LHCN-M2 (cell line): ENCODE measurements around the gene BIN2. TPM values are rescaled to one million over a fixed set of nuclear protein-coding genes. Genes with fewer than 3 reads are reported as not detected.
"Not testable (repeated sequence)": the region's sequence is repeated elsewhere in the genome, so short reads cannot be mapped to it uniquely, and the experiment has no call there.

Experiments
- DNase-seq: peaks from one replicate; pipeline ENCODE4 v3.0.0-alpha.2; 2012; ENCODE audit warnings: low read depth
- total RNA-seq: library from RNA; depleted of rRNA; stranded (reverse); fragments of >200 nt; gene quantifications from 2 replicates; pipeline ENCODE4 v1.2.3, GENCODE V29; 2014; rRNA removed

BIN2 gene
- total RNA-seq, 1 experiment from 2014 or later = not detected

GRCh38 chr12:51259600-51259999 lies 64.4 kb downstream of the BIN2 start:
- DNase-seq = not testable (repeated sequence)

- no peak for DNase-seq
Measured at GRCh38 chr12:51254536-51254935, 69.4 kb downstream of the BIN2 start.

- no peak for DNase-seq
Measured at GRCh38 chr12:51253276-51253675, 70.7 kb downstream of the BIN2 start.

GRCh38 chr12:51247523-51248206 lies 76.3 kb downstream of the BIN2 start:
- no peak for DNase-seq

GRCh38 chr12:51246254-51246853 lies 77.6 kb downstream of the BIN2 start:
- no peak for DNase-seq

- DNase-seq = no peak
Measured at GRCh38 chr12:51245476-51246253, 78.3 kb downstream of the BIN2 start.

- DNase-seq = no peak
Measured at GRCh38 chr12:51244269-51244668, 79.7 kb downstream of the BIN2 start.

- DNase-seq = no peak
Measured at GRCh38 chr12:51242876-51243275, 81.1 kb downstream of the BIN2 start.

GRCh38 chr12:51242120-51242519 lies 81.9 kb downstream of the BIN2 start:
- DNase-seq = no peak

- DNase-seq = no peak
Measured at GRCh38 chr12:51240971-51241370, 83.0 kb downstream of the BIN2 start.

GRCh38 chr12:51238510-51239334 lies 85.3 kb downstream of the BIN2 start, which contains the start of gene DAZAP2:
DAZAP2 (plus strand) TSS chr12:51238826; CDS start chr12:51238908, 82 bp downstream.
- peak; percentile 91 for DNase-seq

- no peak for DNase-seq
Measured at GRCh38 chr12:51238037-51238509, 85.9 kb downstream of the BIN2 start.

- DNase-seq = no peak
Measured at GRCh38 chr12:51234530-51234929, 89.4 kb downstream of the BIN2 start.

- no peak for DNase-seq
Measured at GRCh38 chr12:51232642-51233041, 91.3 kb downstream of the BIN2 start.

Other genes starting within 250 kb of the BIN2 start
- gene CSRNP2, start 240.6 kb downstream of the BIN2 start, total RNA-seq = 29.7 and 31.5 TPM in 2 replicates
- 7.6 and 9.1 TPM in 2 replicates for gene TFCP2, start 151.0 kb downstream of the BIN2 start, total RNA-seq
- gene POU6F1, start 106.1 kb downstream of the BIN2 start, total RNA-seq = 1.2 and 1.8 TPM in 2 replicates
- gene DAZAP2, start 85.3 kb downstream of the BIN2 start, total RNA-seq = 147 and 195 TPM in 2 replicates
- gene SMAGP, start 53.8 kb downstream of the BIN2 start, total RNA-seq = 16.2 and 23.0 TPM in 2 replicates
- not detected in 2 replicates for gene CELA1, start 22.5 kb upstream of the BIN2 start, total RNA-seq
- 0.13 TPM in 1 of 2 replicates, not detected in the other for gene GALNT6, start 67.2 kb upstream of the BIN2 start, total RNA-seq
- gene SLC4A8, start 100.7 kb upstream of the BIN2 start, total RNA-seq = 2.7 and 3.1 TPM in 2 replicates